GM13977 (cell line): Measurements from ENCODE around the gene HRAS.
"Not testable (repeated sequence)": the region's sequence is repeated elsewhere in the genome, so short reads cannot be mapped to it uniquely, and the experiment has no call there.

Experiments
- DNase-seq: peaks from one replicate; pipeline ENCODE4 v3.0.0; 2012; ENCODE audit warnings: low spot score
- in situ Hi-C: fragments of 300-500 bp; cut with MboI; formaldehyde crosslinking; loops from one replicate; pipeline ENCODE4 v1.12.0; 2022; ENCODE audit warnings: low sequenced_read_pairs, low pct_unique_long_range_greater_than_20kb, mixed read lengths, inconsistent platforms; ENCODE audit not compliant: unreplicated experiment
- TF ChIP-seq, protein P1 (sequence below): IDR thresholded peaks from 2 replicates; pipeline ENCODE4 v1.5.1; 2012; ENCODE audit warnings: mild to moderate bottlenecking, control low read depth; ENCODE audit not compliant: insufficient read depth; ENCODE audit errors: extremely low read depth, missing control alignments

The HRAS gene

DNA sequence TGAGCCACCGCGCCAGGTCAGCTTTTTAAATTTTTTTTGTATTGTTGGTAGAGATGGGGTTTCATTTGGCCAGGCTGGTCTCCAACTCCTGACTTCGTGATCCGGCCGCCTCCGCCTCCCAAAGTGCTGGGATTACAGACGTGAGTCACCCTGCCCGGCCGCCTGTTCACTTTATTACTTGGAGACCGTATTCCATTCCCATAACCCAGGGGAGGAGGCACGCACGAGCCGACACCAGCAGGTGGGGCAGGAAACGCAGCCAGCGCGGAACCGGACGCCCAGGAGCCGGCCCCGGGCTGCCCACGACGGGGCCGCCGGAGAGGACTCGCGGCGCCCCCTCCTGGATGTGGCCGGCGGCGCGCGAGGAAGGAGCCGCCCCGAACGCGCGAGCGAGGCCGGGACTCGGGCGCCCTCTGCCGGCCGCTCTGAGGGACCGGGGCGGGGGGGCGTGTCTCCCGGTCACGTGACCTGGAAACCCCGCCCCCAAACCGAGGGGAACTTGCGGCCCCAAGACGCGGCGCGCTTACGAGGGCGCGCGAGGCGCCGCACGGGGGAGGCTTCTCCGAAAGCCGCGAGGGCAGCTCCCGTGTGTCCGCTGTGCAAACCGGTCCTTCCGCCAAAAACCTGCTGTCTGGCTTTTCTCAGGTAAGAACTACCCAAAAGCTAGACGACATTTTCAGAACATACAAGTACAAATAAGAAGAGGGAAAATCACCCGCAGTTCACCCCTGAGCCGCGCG is 16.7 kb downstream of the HRAS start:
- peak; percentile 95 for DNase-seq
- in situ Hi-C loops, result no loop called here
- TF ChIP-seq, protein P1, sequence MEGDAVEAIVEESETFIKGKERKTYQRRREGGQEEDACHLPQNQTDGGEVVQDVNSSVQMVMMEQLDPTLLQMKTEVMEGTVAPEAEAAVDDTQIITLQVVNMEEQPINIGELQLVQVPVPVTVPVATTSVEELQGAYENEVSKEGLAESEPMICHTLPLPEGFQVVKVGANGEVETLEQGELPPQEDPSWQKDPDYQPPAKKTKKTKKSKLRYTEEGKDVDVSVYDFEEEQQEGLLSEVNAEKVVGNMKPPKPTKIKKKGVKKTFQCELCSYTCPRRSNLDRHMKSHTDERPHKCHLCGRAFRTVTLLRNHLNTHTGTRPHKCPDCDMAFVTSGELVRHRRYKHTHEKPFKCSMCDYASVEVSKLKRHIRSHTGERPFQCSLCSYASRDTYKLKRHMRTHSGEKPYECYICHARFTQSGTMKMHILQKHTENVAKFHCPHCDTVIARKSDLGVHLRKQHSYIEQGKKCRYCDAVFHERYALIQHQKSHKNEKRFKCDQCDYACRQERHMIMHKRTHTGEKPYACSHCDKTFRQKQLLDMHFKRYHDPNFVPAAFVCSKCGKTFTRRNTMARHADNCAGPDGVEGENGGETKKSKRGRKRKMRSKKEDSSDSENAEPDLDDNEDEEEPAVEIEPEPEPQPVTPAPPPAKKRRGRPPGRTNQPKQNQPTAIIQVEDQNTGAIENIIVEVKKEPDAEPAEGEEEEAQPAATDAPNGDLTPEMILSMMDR, result peak; percentile 99

DNA sequence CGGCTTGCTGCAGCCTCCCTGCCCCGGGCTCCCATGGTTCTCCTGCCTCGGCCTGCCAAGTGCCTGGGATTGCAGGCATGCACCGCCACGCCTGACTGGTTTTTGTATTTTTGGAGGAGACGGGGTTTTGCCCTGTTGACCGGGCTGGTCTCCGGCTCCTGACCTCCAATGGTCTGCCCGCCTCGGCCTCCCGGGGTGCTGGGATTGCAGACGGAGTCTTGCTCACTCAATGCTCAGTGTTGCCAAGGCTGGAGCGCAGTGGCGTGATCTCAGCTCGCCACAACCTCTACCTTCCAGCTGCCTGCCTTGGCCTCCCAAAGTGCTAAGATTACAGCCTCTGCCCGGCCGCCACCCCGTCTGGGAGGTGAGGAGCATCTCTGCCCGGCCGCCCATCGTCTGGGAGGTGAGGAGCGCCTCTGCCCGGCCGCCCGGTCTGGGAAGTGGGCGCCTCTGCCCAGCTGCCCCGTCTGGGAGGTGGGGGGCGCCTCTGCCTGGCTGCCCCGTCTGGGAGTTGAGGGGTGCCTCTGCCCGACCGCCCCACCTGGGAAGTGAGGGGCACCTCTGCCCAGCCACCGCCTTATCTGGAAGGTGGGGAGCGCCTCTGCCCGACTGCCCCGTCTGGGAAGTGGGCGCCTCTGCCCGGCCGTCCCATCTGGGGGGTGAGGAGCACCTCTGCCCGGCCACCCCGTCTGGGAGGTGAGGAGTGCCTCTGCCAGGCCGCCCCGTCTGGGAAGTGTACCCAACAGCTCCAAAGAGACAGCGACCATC is 18.3 kb downstream of the HRAS start:
- in situ Hi-C loops, DNase-seq: not testable (repeated sequence)

DNA sequence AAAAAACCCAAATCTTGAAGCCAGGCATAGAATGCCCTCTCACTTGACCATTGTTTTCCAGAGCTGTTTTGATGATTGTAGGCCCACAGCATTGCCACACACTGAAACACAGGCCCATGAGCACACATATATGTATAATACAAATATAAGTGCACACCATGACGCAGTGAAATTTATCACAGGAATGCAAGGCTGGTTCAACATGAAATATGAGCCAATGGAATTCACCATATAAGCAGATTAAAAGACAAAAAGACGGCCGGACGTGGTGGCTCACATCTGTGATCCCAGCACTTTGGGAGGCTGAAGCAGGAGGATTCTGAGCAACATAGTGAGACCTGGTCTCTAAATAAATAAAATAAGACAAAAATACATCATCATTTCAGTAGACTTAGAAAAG is 19.0 kb downstream of the HRAS start:
- DNase-seq, result no peak
- in situ Hi-C loops, result no loop called here
- TF ChIP-seq, protein P1, result no peak

DNA sequence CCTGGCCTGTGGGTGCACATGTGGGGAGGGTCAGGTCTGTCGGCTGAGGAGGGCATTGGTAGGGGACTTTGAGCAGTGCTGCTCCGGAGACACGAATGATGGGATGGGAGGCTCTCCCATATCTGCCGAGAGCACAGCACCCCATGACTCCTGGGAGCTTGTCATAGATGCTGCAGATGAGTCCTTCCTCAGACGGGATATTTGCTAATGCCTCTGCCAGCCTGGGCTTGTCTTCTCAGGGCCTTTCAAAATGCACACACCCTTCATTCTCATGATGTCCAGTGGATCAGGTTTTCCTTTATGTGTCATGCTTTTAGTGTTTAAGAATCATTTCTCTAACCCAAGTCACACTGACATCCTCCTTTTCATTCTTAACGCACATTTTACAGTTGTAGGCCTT is 20.2 kb downstream of the HRAS start:
- TF ChIP-seq, protein P1, result no peak
- no peak for DNase-seq
- in situ Hi-C loops, result no loop called here

DNA sequence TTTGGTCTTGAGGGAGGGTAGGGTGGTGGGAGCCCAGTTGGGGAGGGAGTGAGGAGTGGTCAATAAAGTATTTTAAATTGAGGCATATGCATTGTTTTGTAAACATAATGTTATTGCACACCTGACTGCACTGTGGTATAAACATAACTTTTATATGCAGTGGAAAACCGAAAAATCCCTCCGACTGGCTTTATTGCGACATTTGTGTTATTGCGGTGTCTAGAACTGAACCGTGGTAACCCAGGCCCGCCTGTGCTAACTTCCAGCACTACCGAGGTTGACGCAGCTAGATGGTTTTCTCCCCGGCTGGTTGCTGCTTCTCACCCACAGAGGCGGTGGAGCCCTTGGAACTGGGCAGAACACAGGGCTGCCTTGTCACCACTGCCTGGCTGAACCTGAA is 20.8 kb downstream of the HRAS start:
- TF ChIP-seq, protein P1, result no peak
- no peak for DNase-seq
- in situ Hi-C loops, result no loop called here

DNA sequence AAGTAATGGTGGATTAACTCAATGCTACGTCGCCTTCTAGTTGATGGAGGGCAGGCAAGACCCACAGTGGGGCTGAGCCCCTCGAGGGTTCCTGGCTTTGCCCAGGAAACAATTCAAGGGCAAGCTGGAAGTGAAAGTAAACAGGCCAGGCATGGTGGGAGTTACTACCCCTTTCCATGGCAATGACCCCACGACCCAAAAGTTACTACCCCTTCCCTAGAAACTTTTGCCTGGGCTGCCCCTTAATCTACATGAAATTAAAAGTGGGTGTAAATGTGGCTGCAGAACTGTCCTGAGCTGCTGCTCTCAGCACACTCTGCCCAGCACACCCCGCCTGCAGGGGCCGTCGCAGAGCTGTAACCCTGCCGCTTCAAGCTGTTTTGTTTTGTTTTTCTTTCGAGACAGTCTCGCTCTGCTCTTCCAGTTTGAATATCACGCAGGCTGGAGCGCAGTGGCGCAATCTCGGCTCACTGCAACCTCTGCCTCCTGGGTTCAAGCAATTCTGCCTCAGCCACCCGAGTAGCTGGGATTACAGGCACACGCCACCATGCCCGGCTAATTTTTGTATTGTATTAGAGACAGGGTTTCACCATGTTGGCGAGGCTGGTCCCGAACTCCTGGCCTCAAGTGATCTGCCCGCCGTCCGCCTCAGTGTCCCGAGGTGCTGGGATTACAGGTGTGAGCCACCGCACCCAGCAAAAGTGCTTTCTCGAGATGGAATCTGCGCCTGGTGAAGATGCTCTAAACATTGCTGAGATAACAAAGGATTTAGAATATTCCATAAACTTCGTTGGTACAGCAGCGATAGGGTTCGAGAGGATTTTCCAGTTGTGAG is 22.4 kb downstream of the HRAS start:
- DNase-seq, result no peak
- TF ChIP-seq, protein P1, result no peak
- in situ Hi-C loops, result no loop called here
